ENCODE measurements around the gene TMEM161B. TPM values are rescaled to one million over a fixed set of nuclear protein-coding genes. Genes with fewer than 3 reads are reported as not detected.

The TMEM161B gene
- total and polyA plus RNA-seq, 2 donors (not counting 3 experiments of a cell fraction or from before 2014, with no cell fraction given) = 5.3 to 11.6 TPM

- H3K27me3 ChIP-seq (ENCODE audit: control insufficient read depth in 2 of 2, insufficient read depth in 2 of 2, low read length in 2 of 2) = no peaks in the 10 kb centered on the region
- H3K36me3 ChIP-seq (ENCODE audit: control insufficient read depth in 2 of 2, extremely low read depth in 1 of 2, insufficient read depth in 2 of 2, low read length in 2 of 2) = no peaks in the 10 kb centered on the region
- H3K79me2 ChIP-seq (ENCODE audit: control insufficient read depth, insufficient read depth, low read length) = no peaks in the 10 kb centered on the region
- TF ChIP-seq MYC (IDR thresholded peaks at IDR 0.05; ENCODE audit: low read depth, low read length) (no peak), MAX (IDR thresholded peaks at IDR 0.05; ENCODE audit: insufficient read depth, insufficient read length) (no peak), FOS (IDR thresholded peaks at IDR 0.05; ENCODE audit: borderline replicate concordance, insufficient read depth, low read length) (no peak), JUN (IDR thresholded peaks at IDR 0.05; ENCODE audit: borderline replicate concordance, insufficient read depth, insufficient read length, low read depth) (no peak), POLR2A (IDR thresholded peaks at IDR 0.05; ENCODE audit: low read depth, low read length) (no peak), POLR2AphosphoS5 (IDR thresholded peaks at IDR 0.05; ENCODE audit: insufficient read depth, low read depth, low read length) (no peak), CTCF (IDR thresholded peaks at IDR 0.05; ENCODE audit: extremely low read depth in 1 of 2, insufficient read depth in 1 of 2, low read depth in 1 of 2, low read length in 2 of 2) (no peak), EZH2 (IDR thresholded peaks at IDR 0.05; ENCODE audit: borderline replicate concordance, low read depth, low read length, severe bottlenecking) (no peak), GATA2 (IDR thresholded peaks at IDR 0.05; ENCODE audit: insufficient read depth, insufficient read length, low read depth, low read length) (no peak)
- H3K4me2 ChIP-seq (ENCODE audit: insufficient read depth, low read length) = no peak overlapping the region
- no peak for DNase-seq (ENCODE audit: low read depth, low spot score)
- no peaks in the 10 kb centered on the region for H4K20me1 ChIP-seq (replicated peaks; ENCODE audit: control insufficient read depth, extremely low read depth, insufficient read depth, low read length)
- H3K4me3 ChIP-seq (replicated peaks in 1 of 3; ENCODE audit: insufficient read depth in 1 of 3, low read depth in 1 of 3, low read length in 3 of 3) = no peak overlapping the region
- no peak overlapping the region for H3K9ac ChIP-seq (replicated peaks; ENCODE audit: extremely low read depth, insufficient read depth, low read length)
- no peak overlapping the region for H3K27ac ChIP-seq (ENCODE audit: insufficient read depth, low read depth, low read length)
- CTCF ChIA-PET = no interaction called here
- intact Hi-C loops (cut with micrococcal nuclease) (no loop called here), dilution Hi-C loops (cut with MboI; ENCODE audit: extremely low pct_ligation_motif_present, low sequenced_read_pairs) (no loop called here)
- POLR2A ChIA-PET = no interaction called here
- no peak for FAIRE-seq
- H3K9me1 ChIP-seq (replicated peaks; ENCODE audit: control insufficient read depth, extremely low read depth, insufficient read depth, low read length) = no peaks in the 10 kb centered on the region
- no peaks in the 10 kb centered on the region for H3K4me1 ChIP-seq (ENCODE audit: control insufficient read depth, extremely low read depth, insufficient read depth, low read length)
- no peaks in the 10 kb centered on the region for H3K9me3 ChIP-seq (replicated peaks; ENCODE audit: control insufficient read depth, insufficient read depth, low read length)
- BruUV-seq (replicated peaks) = no TSS peak
- H2AFZ ChIP-seq (ENCODE audit: low read depth, low read length) = no peak overlapping the region
Measured at GRCh38 chr5:88279584-88279983, 10.9 kb upstream of the TMEM161B start.

All from endothelial cell of umbilical vein (primary cell).